Hematopoietic multipotent progenitor cell treated with erythropoietin and hydrocortisone succinate and interleukin-3 and kit ligand, for 17 days (in vitro differentiated cells): Measurements from ENCODE around the gene SMIM3.
"Not testable (repeated sequence)": the region's sequence is repeated elsewhere in the genome, so short reads cannot be mapped to it uniquely, and the experiment has no call there.

Source experiments
- DNase-seq: peaks from one replicate; pipeline ENCODE4 v3.0.0-alpha.2; 2015; ENCODE audit warnings: low spot score

Gene SMIM3, protein sequence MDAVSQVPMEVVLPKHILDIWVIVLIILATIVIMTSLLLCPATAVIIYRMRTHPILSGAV

DNA sequence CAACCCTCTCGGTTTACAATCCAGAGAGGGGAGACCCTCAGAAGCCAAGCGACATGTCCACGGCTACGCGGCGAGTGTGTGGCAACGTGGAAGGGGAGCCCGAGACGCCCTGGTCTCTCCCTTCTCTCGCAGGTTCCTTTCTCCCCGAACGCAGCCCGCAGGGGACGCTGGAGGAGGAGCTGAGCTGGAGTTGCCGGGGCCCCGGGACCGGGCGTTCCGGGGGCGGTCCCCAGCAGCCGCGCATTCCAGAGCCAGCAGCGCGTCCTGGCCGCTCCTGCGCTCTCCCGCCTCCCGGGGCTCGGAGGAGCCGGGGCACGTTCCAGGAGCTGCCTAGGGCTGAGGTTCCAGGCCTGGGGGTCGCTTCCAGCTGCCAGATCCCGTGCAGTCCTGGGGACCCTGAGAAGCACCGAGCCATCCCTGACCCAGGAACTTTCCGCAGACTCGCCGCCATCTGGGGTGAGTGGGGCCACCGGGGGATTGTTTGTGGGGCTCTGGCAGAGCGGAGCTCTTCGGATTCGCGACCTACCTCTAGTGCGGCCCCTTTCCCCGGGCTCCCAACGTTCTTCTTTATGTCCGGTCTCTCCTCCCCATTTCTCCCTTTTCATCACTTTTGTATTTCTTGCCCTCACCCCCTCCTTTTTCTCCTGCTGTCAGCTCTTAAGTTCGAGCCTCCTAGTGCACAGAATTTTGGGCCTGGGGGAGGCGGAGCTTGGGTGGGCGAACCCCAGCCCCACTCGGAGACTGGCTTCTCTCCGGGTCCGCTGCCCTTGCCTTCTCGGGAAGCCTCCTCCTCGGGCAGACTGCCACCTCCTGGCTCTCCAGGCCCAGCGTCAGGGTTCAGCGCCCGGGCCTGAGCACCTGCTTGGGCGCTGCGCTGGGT is at the start of gene SMIM3:
Gene SMIM3, plus strand, starts transcription at position 241 of the 880 bp plus-strand sequence. CDS start 16,684 bp downstream, outside the sequence.
- peak; percentile 61 for DNase-seq

DNA sequence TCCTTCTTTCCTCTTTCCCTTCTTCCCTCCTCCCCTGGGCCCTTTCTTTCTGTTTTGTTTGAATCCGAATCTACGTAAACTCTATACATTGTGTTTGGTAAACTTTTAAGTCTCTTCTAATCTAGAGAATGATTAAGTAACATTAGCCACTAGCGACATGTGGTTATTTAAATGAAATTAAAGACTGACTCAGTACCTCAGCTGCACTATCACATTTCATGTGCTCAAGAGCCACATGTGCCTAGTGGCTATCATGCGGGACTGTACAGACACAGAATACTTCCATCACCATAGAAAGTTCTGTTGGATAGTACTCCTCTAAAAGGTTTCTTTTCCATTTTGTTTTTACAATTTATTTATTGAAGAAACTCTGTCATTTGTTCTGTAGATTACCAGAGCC is 48.7 kb upstream of the SMIM3 start:
- no peak for DNase-seq

DNA sequence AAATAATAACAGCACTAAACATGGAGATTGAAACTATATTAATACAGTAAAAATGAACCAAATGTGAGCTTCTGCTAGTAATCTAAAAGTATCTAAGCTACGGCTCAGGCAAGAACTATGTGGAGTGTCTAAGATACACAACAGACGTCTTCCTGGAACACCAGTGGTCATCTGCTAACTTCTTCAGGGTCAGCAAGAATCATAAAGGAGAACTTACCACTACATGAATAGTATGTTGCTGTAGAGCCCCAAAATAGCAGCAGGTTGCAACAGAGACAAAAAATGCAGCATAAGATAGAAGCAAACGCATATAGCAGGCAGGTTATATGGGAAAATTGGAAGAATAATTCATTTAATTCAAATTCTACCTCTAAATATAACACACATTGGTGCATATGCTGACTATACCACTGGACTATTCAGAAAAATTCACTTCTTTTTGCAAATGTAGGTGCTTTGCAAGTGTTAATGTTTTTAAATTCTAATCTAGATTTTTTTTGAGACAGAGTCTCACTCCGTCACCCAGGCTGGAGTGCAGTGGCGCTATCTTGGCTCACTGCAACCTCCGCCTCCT is 46.8 kb upstream of the SMIM3 start:
- no peak for DNase-seq

DNA sequence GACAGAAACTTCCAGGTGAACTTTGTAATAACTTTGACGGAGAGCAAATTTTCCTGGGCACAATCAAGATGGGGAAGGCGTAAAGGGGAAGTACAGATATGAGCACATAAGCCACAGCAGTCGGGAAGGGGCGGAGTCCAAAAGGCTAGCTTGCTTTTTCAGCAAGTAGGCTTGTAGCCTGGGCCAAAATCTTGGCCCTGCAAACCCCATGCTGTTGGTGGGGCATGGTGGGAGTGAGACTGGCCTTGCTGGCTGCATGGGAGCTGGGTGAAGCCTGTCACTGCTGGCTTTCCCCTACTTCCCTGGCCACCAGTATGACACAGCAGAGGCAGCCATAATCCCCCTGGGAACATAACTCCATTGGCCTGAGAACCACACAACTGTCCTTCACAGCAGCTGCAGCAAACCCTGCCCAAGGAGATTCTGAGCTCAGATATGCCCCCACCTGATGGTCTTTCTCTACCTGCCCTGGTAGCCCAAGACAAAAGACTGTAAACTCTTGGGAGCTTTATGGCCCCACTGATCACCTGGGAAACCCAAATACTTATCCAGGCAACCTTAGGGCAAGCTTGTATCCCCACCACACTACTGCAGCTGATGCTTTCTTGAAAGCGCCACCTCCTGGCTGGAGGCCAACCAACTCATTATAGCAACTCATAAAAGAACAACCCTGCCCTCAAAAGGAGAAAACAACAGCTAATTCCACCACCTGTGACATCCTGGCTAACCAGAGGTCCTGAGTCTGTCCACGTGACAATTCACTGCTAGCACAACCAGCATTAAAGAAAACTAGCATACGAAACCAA is 43.8 kb upstream of the SMIM3 start:
- peak; percentile 23 for DNase-seq

DNA sequence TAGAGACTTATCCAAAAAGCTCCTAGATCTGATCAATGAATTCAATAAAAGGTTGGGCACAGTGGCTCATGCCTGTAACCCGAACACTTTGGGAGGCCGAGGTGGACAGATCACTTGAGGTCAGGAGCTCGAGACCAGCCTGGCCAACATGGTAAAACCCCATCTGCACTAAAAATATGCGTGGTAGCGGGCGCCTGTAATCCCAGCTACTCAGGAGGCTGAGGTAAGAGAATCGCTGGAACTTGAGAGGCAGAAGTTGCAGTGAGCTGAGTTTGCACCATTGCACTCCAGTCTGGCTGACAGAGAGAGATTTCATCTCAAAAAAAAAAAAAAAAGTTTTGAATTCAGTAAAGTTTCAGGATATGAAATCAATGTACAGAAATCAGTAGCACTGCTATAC is 39.7 kb upstream of the SMIM3 start:
- no peak for DNase-seq

DNA sequence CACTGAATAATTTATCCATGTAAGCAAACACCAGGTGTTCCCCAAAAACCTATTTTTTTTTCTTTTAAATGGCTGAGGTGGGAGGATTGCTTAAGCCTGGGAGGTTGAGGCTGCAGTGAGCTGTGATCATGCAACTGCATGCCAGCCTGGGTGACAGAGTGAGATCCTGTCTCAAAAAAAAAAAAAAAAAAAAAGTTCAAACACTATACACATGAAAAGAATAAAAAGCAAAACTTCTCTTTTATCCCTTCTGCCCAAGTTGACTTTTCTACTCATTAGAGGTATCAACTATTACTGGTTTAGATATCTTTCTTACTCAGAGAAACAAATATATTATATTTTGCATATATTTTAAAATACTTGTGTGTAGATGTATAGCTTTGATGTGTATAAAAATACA is 37.6 kb upstream of the SMIM3 start:
- no peak for DNase-seq

DNA sequence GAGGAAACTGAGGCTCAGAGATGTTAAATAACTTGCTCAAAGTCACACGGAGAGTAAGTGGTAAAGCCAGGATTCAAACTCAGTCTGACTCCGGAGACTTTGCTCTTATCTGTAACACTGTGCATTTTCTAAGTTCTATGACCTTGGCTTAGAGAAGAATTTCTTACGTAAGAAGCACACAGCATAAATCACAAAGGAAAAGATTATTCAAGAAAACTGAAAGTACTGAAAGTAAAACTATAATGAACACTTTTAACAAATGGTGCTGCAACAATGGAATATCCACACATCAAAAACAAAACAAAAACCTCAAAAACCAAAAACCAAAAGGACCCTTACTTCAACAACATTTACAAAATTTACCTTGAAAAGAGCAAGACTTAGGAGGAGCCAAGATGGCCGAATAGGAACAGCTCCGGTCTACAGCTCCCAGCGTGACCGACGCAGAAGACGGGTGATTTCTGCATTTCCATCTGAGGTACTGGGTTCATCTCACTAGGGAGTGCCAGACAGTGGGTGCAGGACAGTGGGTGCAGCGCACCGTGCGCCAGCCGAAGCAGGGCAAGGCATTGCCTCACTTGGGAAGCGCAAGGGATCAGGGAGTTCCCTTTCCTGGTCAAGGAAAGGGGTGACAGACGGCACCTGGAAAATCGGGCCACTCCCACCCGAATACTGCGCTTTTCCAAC is 36.0 kb upstream of the SMIM3 start:
- DNase-seq = not testable (repeated sequence)

DNA sequence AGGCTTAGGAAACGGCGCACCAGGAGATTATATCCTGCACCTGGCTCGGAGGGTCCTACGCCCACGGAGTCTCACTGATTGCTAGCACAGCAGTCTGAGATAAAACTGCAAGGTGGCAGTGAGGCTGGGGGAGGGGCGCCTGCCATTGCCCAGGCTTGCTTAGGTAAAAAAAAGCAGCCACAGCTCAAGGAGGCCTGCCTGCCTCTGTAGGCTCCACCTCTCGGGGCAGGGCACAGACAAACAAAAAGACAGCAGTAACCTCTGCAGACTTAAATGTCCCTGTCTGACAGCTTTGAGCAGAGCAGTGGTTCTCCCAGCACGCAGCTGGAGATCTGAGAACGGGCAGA is 35.4 kb upstream of the SMIM3 start:
- not testable (repeated sequence) for DNase-seq

DNA sequence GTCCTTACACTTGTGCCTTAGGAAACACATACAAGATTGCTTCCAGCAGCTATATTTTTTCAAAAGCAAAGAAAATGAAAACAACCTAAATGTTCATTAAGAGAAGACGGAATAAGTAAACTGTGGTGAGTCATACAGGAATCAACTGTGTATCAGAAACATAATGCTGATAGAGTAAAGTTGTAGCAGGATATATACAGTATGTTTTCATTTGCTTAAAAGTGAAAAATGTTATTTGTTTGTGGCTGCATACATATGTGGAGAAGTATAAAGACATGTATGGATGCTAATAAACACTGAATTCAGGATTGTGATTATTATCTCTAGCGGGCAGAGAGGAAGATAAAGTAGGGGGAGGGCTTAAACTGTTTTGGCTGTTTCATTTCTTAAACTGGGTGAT is 28.1 kb upstream of the SMIM3 start:
- peak; percentile 50 for DNase-seq

DNA sequence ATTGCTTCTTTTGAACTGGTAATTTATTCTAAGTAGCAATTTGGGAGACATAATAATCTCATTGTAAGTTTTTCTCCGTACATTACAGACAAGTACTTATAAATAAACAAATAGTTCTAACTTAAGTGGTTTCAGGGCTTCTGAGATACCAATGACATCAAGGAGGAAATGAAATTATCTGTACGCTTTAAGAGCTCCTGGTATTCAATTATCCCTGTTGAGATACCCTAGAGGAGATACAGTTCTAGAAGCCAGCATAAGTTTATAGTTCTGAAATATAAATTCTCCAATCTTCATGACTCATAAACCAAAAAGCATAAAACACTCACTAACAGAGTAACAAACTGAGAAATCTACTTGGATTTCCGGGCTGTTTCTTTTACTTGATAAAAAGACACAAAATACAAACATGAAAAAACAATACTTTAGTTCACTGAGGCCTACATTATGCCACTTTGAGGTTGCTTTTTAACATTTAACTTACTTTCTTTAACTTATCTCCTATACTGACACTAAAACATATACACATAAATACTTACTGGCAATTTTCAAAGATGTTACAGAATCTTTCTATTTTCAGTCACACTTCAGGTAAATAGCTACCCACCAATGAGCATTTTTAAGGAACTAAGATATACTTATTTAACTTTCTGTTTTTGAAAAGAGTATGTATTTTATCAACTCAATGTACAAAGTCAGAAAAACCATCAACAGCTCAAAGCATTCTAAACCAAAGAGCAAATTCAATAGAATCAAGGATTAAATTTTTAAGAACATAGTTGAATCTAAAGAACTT is 27.3 kb upstream of the SMIM3 start:
- DNase-seq = no peak

DNA sequence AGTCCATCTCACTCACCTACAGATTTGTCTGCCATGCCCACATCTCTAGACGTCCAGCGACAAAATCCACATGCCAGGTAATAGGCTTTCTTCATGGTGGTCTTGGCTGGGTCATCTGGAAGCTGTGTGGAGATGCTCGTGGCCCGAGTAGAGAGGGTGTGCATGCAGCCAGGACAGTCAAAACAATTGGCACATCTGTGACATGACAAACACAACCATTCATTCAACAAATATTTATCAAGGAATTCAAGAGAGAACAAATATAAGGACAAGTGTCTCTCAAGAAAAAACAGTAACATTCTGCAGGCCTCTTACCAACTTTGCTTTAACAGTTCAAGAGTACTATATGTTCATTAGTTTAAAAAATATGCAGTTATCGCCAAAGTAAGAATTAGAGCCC is 25.1 kb upstream of the SMIM3 start:
- DNase-seq = no peak

DNA sequence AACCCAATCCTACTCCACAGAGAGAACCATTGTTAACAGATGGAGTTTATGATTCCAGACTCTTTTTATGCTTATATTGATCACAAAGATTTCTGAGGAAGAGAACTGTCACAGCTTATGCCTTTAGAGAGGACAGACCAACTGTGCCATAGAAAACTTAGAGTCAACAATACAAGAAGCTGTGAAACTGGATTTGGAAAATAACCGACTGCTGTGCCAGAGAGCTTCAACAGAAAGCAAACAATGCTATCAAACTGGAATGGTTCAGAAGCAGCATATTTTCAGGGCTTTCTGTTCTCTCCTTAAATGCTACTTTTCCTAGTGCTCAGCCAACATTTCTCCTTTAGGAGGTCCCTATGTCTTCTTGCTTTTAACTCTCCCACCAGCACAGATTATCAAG is 24.7 kb upstream of the SMIM3 start:
- no peak for DNase-seq

DNA sequence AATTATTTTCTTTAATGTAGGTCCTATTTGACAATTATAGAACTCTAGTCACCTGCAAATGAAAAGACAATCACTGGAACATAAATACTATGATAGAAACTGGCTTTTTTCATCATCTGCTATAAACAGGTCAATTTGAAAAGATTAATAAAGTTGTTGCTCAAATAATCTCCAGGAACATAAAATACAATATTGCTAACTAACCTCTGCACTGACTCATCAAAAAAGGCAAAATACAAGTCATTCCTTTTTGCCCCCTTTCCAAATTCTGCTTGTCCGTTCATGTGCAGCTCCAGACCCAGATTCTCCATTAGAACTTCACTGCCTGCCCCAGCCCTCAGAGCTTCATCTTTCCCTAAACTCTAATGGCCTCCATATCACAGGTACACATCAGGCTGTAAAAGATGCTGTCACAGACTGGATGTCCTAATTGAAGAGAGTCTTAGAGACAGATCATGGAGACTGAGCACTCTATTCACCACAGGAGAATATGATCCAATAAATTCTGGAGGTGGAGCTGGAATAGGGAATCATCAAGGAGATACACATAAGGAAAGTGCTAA is 21.4 kb upstream of the SMIM3 start:
- DNase-seq = peak; percentile 73

DNA sequence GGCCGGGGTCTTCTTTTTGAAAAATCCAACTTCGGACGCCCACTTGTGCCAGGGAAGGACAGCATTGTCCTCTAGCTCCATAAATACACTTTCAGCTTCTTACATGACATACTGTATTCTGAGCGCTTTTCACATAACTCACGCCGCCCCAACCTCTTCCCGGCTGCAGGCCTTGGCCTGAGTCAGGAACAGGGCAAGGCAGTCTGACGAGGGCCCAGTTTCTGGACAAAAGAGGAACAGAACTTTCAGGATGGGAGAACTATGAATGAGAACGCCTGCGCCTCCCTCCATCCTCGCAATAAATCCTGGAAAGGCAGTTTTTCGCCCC is 20.4 kb upstream of the SMIM3 start:
- no peak for DNase-seq

DNA sequence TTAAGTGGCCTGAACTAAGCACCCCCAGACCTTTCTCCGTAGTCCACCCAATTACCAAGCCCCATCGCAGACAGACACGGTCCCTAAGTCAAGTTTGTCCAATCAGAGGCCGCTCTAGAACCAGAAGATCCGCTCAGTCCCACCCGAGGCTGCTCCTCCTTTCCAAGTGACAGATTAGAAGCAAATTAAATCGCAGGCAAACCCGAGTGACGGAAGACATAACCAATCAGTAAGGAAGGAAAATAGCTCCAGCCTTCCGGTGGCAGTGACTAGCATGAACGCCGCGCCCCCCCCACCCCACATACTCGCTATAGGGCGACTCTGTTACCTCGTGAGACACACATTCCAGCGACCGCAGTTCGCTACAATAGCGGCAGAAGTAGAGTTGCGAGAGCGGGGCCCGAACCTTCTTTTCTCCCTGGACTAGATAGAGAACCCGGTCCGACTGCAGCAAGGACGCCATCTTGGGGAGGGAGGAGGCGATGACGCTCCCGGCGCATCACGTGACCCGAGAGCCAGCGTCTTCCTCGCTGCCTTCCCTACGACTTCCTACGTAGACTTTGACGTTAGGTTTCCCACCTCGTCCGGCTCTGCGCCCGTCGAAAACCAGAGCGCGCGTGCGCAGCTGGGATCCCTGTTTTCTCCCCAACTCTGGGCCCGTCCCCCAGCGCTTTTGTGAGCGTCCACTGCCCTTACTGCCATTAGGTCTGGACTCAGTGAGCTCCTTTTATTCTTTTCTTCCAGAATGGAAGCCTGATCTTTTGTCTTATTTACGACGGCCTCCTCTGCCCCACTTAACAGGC is 19.8 kb upstream of the SMIM3 start, which contains the start of gene DCTN4:
Gene DCTN4, minus strand, starts transcription at position 487 of the 803 bp plus-strand sequence. Its CDS starts 24 bp downstream, at position 463.
- peak; percentile 98 for DNase-seq

DNA sequence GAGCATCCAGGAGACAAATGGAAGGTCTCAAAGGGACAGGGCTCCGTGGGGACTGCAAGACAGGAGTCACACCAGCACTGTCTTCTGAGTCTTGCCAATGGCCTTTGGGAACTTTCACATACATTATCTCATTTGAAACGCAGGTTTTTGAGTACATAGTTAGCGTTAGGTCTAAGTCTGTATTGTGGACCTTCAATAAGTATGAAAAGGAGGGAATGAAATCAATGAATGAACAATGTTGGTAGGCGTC is 19.3 kb upstream of the SMIM3 start:
- no peak for DNase-seq

DNA sequence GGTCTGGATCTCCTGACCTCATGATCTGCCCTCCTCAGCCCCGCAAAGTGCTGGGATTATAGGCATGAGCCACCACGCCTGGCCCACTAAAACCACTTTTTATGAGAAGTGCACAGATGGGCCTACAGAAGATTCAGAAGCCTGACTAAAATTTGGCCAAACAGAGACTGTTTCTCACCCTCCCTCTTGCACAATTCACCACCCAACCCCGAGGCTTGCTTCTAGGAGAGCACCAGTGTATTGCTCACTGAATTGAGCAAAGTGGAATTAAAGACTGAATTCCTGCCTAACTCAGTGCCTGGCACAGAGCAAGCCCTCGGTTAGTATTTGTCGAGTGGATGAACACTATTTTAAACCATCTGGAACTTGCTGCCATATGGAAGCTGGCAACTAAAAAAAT is 16.3 kb upstream of the SMIM3 start:
- no peak for DNase-seq

DNA sequence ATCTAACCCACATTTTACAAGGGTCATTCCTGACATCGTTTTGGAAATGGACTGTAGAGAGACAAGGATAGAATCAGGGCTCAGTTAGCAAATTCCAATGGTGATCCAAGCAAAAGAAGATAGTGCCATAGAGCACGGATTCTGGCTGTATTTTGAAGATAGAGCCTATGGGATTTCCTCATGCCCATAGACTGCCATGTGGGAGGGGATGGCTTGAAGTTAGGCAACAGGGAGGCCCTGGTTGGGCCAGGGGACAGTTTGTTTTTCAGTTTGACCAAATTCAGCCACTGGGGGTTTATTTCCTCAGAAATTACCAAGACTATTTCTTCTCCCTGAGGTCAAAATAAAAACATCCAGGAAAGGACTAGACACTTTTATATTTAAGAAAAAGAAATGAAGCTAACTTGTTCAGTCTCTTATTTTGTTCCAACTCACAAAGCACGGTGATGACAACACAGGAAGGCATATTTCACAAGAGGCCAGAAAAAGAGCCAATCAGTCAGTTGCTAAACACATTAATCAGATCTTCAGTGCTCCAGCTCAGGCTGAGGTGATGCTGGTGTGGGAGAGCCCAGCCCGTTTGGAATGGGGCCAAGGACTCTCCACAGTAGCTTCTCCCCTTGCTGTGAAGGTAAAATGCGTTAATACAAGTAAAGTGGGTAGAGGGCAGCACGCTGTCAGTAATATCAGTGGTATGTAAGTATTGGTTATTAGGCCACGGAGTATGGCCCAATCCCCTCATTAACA is 15.4 kb upstream of the SMIM3 start:
- peak; percentile 86 for DNase-seq

DNA sequence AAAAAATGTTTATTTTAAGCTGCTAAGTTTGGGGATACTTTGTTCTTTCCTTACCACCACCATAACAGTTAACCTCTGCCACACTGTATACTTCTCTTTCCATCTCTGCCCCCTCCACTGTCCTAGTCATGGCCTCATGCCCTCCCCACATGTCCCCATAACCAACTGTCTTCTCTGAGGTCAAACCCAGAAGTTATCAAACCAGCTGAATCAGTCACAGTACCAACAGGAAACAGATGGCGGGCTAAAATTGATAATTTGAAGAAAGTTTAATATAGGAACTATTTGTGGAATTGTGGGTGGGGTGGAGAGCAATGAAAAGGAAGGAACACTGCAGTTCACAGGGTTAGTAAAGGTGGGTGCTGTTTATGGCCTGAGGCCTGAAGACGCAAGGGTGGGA is 14.0 kb upstream of the SMIM3 start:
- DNase-seq = no peak
